HG02885 (cell line): ENCODE data around the gene GMCL2.

ENCODE experiments used
- ATAC-seq: cut with Tn5 transposase; IDR thresholded peaks from one replicate; pipeline ENCODE4 v1.9.1; 2021; ENCODE audit warnings: mild to moderate bottlenecking; ENCODE audit not compliant: unreplicated experiment, poor library complexity

GMCL2 gene

GRCh38 chr5:178191661-178192060, 4.5 kb upstream of the GMCL2 start:
- ATAC-seq, result no peak

- ATAC-seq, result no peak
Observed at GRCh38 chr5:178189433-178189832, 2.3 kb upstream of the GMCL2 start.

- no peak for ATAC-seq
Observed at GRCh38 chr5:178186427-178186826, 744 bp downstream of the GMCL2 start.

- no peak for ATAC-seq
Observed at GRCh38 chr5:178182158-178182876, 4.9 kb downstream of the GMCL2 start.

- ATAC-seq, result no peak
Observed at GRCh38 chr5:178180141-178180863, 6.9 kb downstream of the GMCL2 start.

- ATAC-seq, result no peak
Observed at GRCh38 chr5:178177569-178177968, 9.6 kb downstream of the GMCL2 start.

GRCh38 chr5:178176791-178177190, 10.4 kb downstream of the GMCL2 start:
- ATAC-seq, result no peak

- no peak for ATAC-seq
Observed at GRCh38 chr5:178174456-178174855, 12.7 kb downstream of the GMCL2 start.

- no peak for ATAC-seq
Observed at GRCh38 chr5:178170455-178170854, 16.7 kb downstream of the GMCL2 start.

- no peak for ATAC-seq
Observed at GRCh38 chr5:178165581-178165980, 21.6 kb downstream of the GMCL2 start.

GRCh38 chr5:178163772-178164735, 23.1 kb downstream of the GMCL2 start:
- ATAC-seq, result peak; percentile 79

- ATAC-seq, result no peak
Observed at GRCh38 chr5:178162481-178162880, 24.7 kb downstream of the GMCL2 start.

GRCh38 chr5:178160176-178160575, 27.0 kb downstream of the GMCL2 start:
- ATAC-seq, result no peak

- ATAC-seq, result no peak
Observed at GRCh38 chr5:178155065-178155464, 32.1 kb downstream of the GMCL2 start.

- peak; percentile 99 for ATAC-seq
Observed at GRCh38 chr5:178153530-178154340, 33.4 kb downstream of the GMCL2 start, which contains the start of gene NHP2. Gene NHP2, minus strand, starts transcription at chr5:178153885. Its CDS starts 68 bp downstream, at chr5:178153817.

- ATAC-seq, result no peak
Observed at GRCh38 chr5:178152491-178153444, 34.4 kb downstream of the GMCL2 start.

- ATAC-seq, result no peak
Observed at GRCh38 chr5:178150977-178151734, 36.0 kb downstream of the GMCL2 start.
